NOMO-1 treated with DMSO at 0.1 percent for 48 hours (cell line): Measurements from ENCODE around the gene SPATA31E1.

Experiments used
- DNase-seq: peaks from one replicate; lab custom pipeline; 2025; ENCODE audit not compliant: unreplicated experiment; lab: John Stamatoyannopoulos, UW

SPATA31E1 gene

DNA sequence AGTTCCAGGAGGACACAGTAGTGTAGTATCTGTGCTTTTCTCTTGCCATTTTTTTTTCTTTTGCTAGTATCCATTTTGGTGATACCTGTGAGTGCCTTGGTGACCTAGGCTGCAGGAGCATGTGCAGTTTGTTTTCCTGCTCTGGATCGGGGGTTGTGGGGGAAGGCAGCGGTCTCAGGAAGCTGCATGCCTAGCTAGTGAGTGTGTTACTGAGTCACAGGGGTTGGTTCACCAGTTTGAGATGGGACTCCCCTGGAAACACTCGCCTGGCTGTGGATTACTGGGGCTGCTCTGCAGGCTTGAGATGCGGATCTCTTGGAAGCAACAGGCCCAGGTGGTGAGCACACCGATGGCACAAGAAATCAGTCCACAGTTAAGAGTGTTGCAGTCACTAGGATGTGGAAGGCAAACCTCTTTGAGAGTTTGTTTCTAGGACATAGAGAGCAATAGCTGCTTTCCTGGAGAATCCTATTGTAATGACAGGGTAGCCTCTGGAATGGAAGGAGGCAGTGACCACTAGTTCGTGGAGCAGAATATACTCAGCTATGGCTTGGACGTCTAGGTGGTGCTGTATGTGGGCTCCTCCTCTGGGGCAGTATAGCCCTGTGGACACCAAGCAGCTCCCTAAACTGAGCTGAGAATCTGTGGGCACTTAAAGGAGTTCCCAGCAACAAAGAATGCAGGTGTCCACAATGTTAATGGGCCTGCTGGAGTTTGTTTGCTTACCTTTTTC is 20.0 kb upstream of the SPATA31E1 start:
- DNase-seq, result no peak

GRCh38 chr9:87863882-87864465 is 18.7 kb upstream of the SPATA31E1 start:
- DNase-seq, result no peak

- no peak for DNase-seq
Measured at GRCh38 chr9:87864915-87865314, 17.8 kb upstream of the SPATA31E1 start.

DNA sequence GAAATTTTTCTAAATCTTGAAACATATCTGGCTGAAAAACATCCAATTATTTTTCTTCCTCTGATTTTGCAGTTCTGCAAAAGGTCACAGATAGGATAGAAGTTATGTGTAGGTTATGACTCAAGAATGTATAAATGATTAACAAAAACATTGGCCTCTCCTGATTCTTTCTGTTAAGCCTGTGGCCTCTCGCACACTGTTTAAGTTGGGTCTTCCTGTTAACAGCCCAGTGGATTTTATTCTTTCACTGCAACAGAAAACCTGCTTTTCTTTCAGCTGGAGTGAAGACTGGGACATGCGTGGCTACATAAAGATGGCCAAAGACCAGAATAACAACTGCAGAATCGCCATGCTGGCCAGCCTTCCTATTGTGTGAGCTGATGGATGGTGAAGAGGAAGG is 17.1 kb upstream of the SPATA31E1 start:
- DNase-seq, result no peak

GRCh38 chr9:87867391-87867790 is 15.3 kb upstream of the SPATA31E1 start:
- no peak for DNase-seq

GRCh38 chr9:87868175-87868574 is 14.5 kb upstream of the SPATA31E1 start:
- DNase-seq, result no peak

DNA sequence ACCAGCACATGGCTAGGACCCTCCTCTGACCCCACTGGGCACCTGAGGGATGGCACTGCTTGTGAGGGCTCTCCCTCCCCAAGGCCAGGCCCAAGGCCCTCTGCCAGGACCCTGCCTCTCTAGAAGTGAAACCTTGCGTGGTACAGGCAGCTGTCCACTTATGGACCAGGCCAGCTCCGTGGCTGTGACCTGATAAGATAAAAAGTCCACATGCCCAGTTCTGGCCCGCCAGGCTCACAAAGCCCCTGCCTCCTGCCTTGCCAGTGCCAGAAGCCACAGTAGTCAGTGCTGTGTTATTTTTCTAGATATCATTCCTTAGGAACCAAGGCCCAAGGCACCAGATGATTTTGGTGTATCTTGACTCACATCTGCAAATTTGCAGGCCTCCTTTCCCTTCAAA is 14.0 kb upstream of the SPATA31E1 start:
- DNase-seq, result no peak

DNA sequence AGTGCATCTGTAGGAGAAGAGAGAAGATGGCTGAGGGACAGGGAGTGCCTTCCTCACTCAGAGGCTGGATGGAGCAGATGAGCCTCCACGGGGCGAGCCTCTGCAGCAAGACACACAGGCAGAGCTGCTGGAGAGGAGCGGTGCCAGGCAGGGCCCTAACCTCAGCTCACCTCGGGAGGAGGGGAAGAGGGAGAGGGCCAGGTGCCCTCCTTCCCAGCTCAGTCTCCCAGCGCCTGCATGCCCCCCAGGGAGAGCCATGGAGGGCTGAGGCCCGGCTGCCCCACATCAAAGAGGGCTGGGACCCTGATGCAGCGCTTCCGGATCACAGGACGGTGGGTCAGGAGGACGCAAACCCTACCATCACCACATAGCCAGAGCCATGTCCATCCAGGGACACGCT is 13.6 kb upstream of the SPATA31E1 start:
- no peak for DNase-seq

- no peak for DNase-seq
Measured at GRCh38 chr9:87871425-87872078, 11.1 kb upstream of the SPATA31E1 start.

DNA sequence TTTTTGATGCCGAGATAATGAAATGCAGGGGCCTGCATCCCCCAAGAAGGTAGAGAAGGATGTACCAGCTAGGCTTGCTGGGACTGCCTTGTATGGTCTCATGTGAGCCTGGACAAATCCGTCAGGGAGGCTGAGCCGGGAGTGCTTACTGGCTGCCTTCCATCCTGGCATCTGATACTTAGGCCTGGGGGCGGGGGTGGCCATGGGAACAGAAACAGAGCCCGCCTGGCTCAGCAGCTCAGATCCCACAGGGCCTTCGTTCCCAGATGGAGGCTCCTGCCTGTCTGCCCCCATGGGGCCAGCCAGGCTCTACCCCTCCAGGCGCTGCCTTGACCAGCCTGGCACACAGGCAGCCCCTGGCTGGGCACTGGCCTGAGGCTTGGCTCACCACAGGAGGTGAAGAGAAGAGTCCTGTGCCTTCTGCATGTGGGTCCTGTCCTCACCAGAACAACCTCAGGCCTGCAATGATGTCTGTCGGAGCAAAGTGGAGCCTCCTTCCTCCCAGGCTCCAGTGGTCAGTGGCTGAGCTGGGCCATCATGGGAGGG is 10.5 kb upstream of the SPATA31E1 start:
- DNase-seq, result no peak

- no peak for DNase-seq
Measured at GRCh38 chr9:87873607-87874303, 8.9 kb upstream of the SPATA31E1 start.

GRCh38 chr9:87874304-87874623 is 8.4 kb upstream of the SPATA31E1 start:
- DNase-seq, result peak; percentile 24

DNA sequence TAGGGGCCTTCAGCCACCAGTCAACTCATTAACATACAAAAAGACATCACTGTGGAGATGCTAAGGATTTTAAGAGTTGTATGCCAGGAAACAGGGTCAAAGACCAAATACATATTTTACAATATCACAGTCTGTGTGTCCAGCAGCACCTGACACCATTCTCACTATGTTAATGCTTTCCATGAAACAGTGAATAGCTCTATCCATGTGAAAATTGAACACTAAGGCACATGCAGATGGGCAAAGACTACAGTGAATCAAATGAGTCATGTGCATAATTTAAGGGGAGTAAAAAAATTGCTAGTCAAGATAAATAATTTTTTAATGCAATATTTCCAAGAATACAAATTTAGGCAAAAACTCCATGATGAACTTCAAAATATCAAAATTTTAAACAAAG is 7.6 kb upstream of the SPATA31E1 start:
- DNase-seq, result no peak

GRCh38 chr9:87875831-87876545 is 6.7 kb upstream of the SPATA31E1 start:
- no peak for DNase-seq

GRCh38 chr9:87876708-87877107 is 6.0 kb upstream of the SPATA31E1 start:
- no peak for DNase-seq

GRCh38 chr9:87878989-87879511 is 3.6 kb upstream of the SPATA31E1 start:
- DNase-seq, result peak; percentile 15

DNA sequence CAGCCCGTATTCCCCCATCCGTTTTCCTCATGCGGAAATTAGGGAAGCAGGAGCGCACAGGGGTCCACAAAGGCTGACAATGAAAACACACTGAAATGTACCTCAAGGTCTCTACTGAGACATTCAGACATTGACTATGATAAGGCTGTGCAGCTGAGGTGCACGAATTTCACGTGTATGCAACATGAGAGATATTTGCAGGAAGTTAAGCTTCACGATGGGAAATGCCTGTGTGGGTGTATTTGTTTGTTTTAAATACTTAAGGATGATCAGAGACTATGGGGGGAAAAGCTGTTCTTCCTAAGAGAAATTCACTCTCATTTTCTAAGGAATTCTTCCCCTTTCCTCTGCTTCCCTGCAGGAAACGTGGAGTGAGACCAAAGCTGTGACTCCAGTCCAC is 2.6 kb upstream of the SPATA31E1 start:
- no peak for DNase-seq

DNA sequence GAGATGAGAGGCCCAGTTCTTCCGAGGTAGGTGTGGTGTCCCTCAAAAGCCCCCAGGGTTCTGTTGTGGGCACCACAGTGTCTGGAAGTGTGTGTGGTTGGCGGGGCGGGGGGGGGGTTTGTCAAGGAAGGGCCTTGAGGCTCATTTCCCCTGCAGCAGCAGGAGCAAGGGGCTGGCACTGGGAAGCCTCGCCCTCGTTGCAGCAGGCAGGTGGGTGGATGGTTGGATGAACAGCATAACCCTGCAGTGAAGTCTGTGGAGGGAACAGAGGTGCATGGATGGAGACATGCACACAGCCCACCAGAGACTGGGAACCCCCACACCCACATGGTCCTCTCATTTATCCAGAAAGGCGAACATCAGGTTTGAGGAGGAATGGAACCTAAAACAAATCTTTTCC is 2.0 kb upstream of the SPATA31E1 start:
- no peak for DNase-seq

DNA sequence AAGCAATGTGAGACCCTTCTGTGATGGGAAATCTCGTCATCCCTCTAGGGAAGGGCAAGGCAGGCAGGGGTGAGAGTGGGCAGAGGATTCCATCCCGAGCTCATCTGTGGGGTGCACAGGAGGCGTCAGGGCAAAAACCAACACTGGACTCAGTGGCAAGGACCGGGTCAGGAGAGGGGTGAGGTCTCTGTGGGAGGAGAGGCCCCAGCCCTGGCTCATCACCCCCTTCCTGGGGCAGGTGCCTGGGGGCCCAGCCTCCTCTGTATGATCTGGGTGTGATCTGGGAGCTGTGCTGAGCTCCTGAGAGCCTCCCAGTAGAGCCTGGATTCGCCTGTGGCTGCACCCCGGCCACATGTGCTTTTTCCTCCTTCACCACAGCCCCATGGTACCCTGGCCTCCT is 597 bp downstream of the SPATA31E1 start:
- DNase-seq, result no peak

- DNase-seq, result no peak
Measured at GRCh38 chr9:87883990-87884389, 1.3 kb downstream of the SPATA31E1 start.
